PC-3 (cell line): Measurements from ENCODE around the gene FAU. TPM values are rescaled to one million over a fixed set of nuclear protein-coding genes. Genes with fewer than 3 reads are reported as not detected.

ENCODE experiments used
- ATAC-seq: fragments of 200-7000 bp; cut with Tn5 transposase; 2 replicates; pipeline ENCODE4 v1.9.1; 2020; ENCODE audit warnings: mild to moderate bottlenecking, moderate library complexity
- BruUV-seq: library from RNA; stranded (reverse); fragments of 400-500 nt; replicated peaks from 2 replicates; lab custom pipeline; 2021; lab: Mats Ljungman, UMichigan
- CTCF ChIA-PET: fragments of 300-600 bp; sonication (Branson Sonifier 250); formaldehyde crosslinking; loops from one replicate; lab custom pipeline; 2022; ENCODE audit warnings: antibody characterized with exemption; lab: Charles Lee
- POLR2A ChIA-PET: fragments of 300-600 bp; sonication (Branson Sonifier 250); formaldehyde crosslinking; loops from one replicate; lab custom pipeline; 2022; ENCODE audit warnings: antibody characterized with exemption; ENCODE audit not compliant: unreplicated experiment; lab: Charles Lee
- DNase-seq: peaks from one replicate; pipeline ENCODE4 v3.0.0-alpha.2; 2015
- H2AFZ ChIP-seq: fragments of 300-600 bp; sonication (generic); 2 replicates; pipeline ENCODE4 v1.6.0; 2016; ENCODE audit warnings: antibody characterized with exemption, low read length
- H3F3A ChIP-seq: fragments of 300-600 bp; sonication (generic); one replicate; pipeline ENCODE4 v1.6.0; 2017; ENCODE audit warnings: antibody characterized with exemption, low read length, control low read depth, mild to moderate bottlenecking; ENCODE audit not compliant: unreplicated experiment
- H3K27ac ChIP-seq: fragments of 300-600 bp; sonication (generic); 2 replicates; pipeline ENCODE4 v1.5.1; 2016; ENCODE audit warnings: mild to moderate bottlenecking, low read length
- H3K27me3 ChIP-seq: fragments of 300-600 bp; sonication (generic); 2 replicates; pipeline ENCODE4 v1.6.1; 2016; ENCODE audit warnings: low read length, mixed read lengths
- H3K36me3 ChIP-seq: fragments of 300-600 bp; sonication (generic); 2 replicates; pipeline ENCODE4 v1.6.1; 2016; ENCODE audit warnings: low read depth, mixed run types, low read length, mixed read lengths
- H3K4me1 ChIP-seq: fragments of 300-600 bp; sonication (generic); 2 replicates; pipeline ENCODE4 v1.5.1; 2016; ENCODE audit warnings: low read length; ENCODE audit not compliant: insufficient read depth
- H3K4me2 ChIP-seq: fragments of 300-600 bp; sonication (generic); 2 replicates; pipeline ENCODE4 v1.6.0; 2016; ENCODE audit warnings: low read length
- H3K4me3 ChIP-seq: fragments of 300-600 bp; sonication (generic); 2 replicates; pipeline ENCODE4 v1.5.1; 2016; ENCODE audit warnings: mild to moderate bottlenecking, low read length, mixed read lengths
- H3K79me2 ChIP-seq: fragments of 300-600 bp; sonication (generic); 2 replicates; pipeline ENCODE4 v1.6.1; 2017; ENCODE audit warnings: low read length, mixed read lengths
- H3K9ac ChIP-seq: fragments of 300-600 bp; sonication (generic); 2 replicates; pipeline ENCODE4 v1.6.0; 2016; ENCODE audit warnings: mild to moderate bottlenecking, low read length
- H3K9me2 ChIP-seq: fragments of 300-600 bp; sonication (generic); replicated peaks from 2 replicates; pipeline ENCODE4 v1.6.1; 2016; ENCODE audit warnings: mixed run types, low read length, mixed read lengths
- H3K9me3 ChIP-seq: fragments of 300-600 bp; sonication (generic); 2 replicates; pipeline ENCODE4 v1.6.1; 2016; ENCODE audit warnings: low read length, mixed read lengths
- H4K20me1 ChIP-seq: fragments of 300-600 bp; sonication (generic); 2 replicates; pipeline ENCODE4 v1.6.1; 2016; ENCODE audit warnings: low read length, mixed read lengths
- CTCF ChIP-seq: fragments of 300-600 bp; sonication (generic); conservative IDR thresholded peaks from 2 replicates; pipeline ENCODE4 v1.5.1; 2017; ENCODE audit warnings: antibody characterized with exemption, low read depth, mild to moderate bottlenecking, low read length
- EZH2 ChIP-seq: fragments of 300-600 bp; sonication (generic); IDR thresholded peaks from one replicate; pipeline ENCODE4 v1.6.1; 2017; ENCODE audit warnings: antibody characterized with exemption, mild to moderate bottlenecking, low read length; ENCODE audit not compliant: unreplicated experiment
- EZH2phosphoT487 ChIP-seq: fragments of 300-600 bp; sonication (generic); IDR thresholded peaks from 2 replicates; pipeline ENCODE4 v1.6.1; 2018; ENCODE audit warnings: mild to moderate bottlenecking, antibody characterized with exemption, low read length, borderline replicate concordance
- intact Hi-C: fragments of 100-400 bp; cut with micrococcal nuclease; formaldehyde crosslinking; loops from 2 replicates; pipeline ENCODE4 v1.9.0; 2023
- total RNA-seq: library from RNA; depleted of rRNA; stranded (reverse); fragments of >200 nt; gene quantifications from 2 replicates; pipeline ENCODE4 v1.2.3, GENCODE V29; 2014

FAU gene
- total RNA-seq, 1 experiment from 2014 or later, result 1,157 TPM

GRCh38 chr11:65156256-65156655, 34.3 kb upstream of the FAU start:
- intact Hi-C loops, result no loop called here
- TF ChIP-seq CTCF (no peak), EZH2phosphoT487 (no peak), EZH2 (no peak)
- H3K4me1 ChIP-seq, result peaks cover 2% of the 10 kb centered on the region
- no TSS peak for BruUV-seq
- H3K27me3 ChIP-seq, result no peaks in the 10 kb centered on the region
- no peak overlapping the region for H3K9ac ChIP-seq
- H3K36me3 ChIP-seq, result no peaks in the 10 kb centered on the region
- ChIA-PET CTCF (no interaction called here), POLR2A (no interaction called here)
- DNase-seq, result no peak
- H3K27ac ChIP-seq, result no peak overlapping the region
- H3K9me2 ChIP-seq, result no peaks in the 10 kb centered on the region
- no peak for ATAC-seq
- H4K20me1 ChIP-seq, result no peaks in the 10 kb centered on the region
- H3K9me3 ChIP-seq, result no peaks in the 10 kb centered on the region
- no peak overlapping the region for H3K4me3 ChIP-seq
- no peaks in the 10 kb centered on the region for H3K79me2 ChIP-seq
- H3K4me2 ChIP-seq, result no peak overlapping the region
- no peak overlapping the region for H2AFZ ChIP-seq
- no peaks in the 10 kb centered on the region for H3F3A ChIP-seq

- no peaks in the 10 kb centered on the region for H3K9me3 ChIP-seq
- CTCF ChIA-PET, result no interaction called here
- H3K4me2 ChIP-seq, result no peak overlapping the region
- H3K4me1 ChIP-seq, result peaks cover 18% of the 10 kb centered on the region
- no peaks in the 10 kb centered on the region for H3K9me2 ChIP-seq
- no peak overlapping the region for H2AFZ ChIP-seq
- no peak overlapping the region for H3K27ac ChIP-seq
- H3K27me3 ChIP-seq, result no peaks in the 10 kb centered on the region
- H3F3A ChIP-seq, result no peaks in the 10 kb centered on the region
- DNase-seq (no peak), ATAC-seq (no peak)
- no peak overlapping the region for H3K9ac ChIP-seq
- no peaks in the 10 kb centered on the region for H3K79me2 ChIP-seq
- H3K36me3 ChIP-seq, result no peaks in the 10 kb centered on the region
- no TSS peak for BruUV-seq
- TF ChIP-seq EZH2, result no peak
- TF ChIP-seq CTCF, result no peak
- no peak for TF ChIP-seq EZH2phosphoT487
- no peak overlapping the region for H3K4me3 ChIP-seq
- intact Hi-C loops, result no loop called here
- POLR2A ChIA-PET, result no interaction called here
- H4K20me1 ChIP-seq, result no peaks in the 10 kb centered on the region
Observed at GRCh38 chr11:65152122-65152521, 30.2 kb upstream of the FAU start.

GRCh38 chr11:65151331-65151899, 29.5 kb upstream of the FAU start:
- no peak for ATAC-seq
- no peaks in the 10 kb centered on the region for H3K27me3 ChIP-seq
- peak overlapping the region; percentile 23; the same call in 1 of the 2 replicates for H3K4me3 ChIP-seq
- peak overlapping the region; percentile 47 for H3K27ac ChIP-seq
- H3K9me3 ChIP-seq, result no peaks in the 10 kb centered on the region
- peak overlapping the region; percentile 74 for H3K4me2 ChIP-seq
- intact Hi-C loops, result no loop called here
- H4K20me1 ChIP-seq, result no peaks in the 10 kb centered on the region
- peaks cover 18% of the 10 kb centered on the region for H3K4me1 ChIP-seq
- DNase-seq, result no peak
- H3K36me3 ChIP-seq, result no peaks in the 10 kb centered on the region
- POLR2A ChIA-PET, result no interaction called here
- BruUV-seq, result no TSS peak
- TF ChIP-seq EZH2phosphoT487 (no peak), EZH2 (no peak), CTCF (no peak)
- H3K9ac ChIP-seq, result no peak overlapping the region
- H3F3A ChIP-seq, result no peaks in the 10 kb centered on the region
- H3K79me2 ChIP-seq, result no peaks in the 10 kb centered on the region
- CTCF ChIA-PET, result no interaction called here
- H3K9me2 ChIP-seq, result no peaks in the 10 kb centered on the region
- peak overlapping the region; percentile 63; the same call in 1 of the 2 replicates for H2AFZ ChIP-seq
